CD4-positive, alpha-beta memory T cell (primary cell): ENCODE data around the gene ZBTB7B. TPM values are rescaled to one million over a fixed set of nuclear protein-coding genes. Genes with fewer than 3 reads are reported as not detected.
A peak's percentile ranks its signal among the peaks of the same experiment; 100 is the strongest.

Source experiments
- CTCF ChIA-PET: fragments of 350-600 bp; sonication (Branson Sonifier 250); formaldehyde crosslinking; loops from one replicate; lab custom pipeline; 2021; ENCODE audit warnings: inconsistent platforms; ENCODE audit not compliant: partially characterized antibody; lab: Charles Lee
- POLR2A ChIA-PET: fragments of 350-600 bp; sonication (Branson Sonifier 250); formaldehyde crosslinking; loops from one replicate; lab custom pipeline; 2021; ENCODE audit not compliant: partially characterized antibody; lab: Charles Lee
- DNase-seq, 5 donors: peaks; one replicate each; pipeline versions ENCODE4 v3.0.0 to v3.0.0-alpha.2; 2020 to 2022; ENCODE audit warnings: mixed read lengths in 1 of 5
- H3K27ac ChIP-seq: one replicate; pipeline ENCODE4 v1.7.0; 2013; ENCODE audit warnings: low read depth, low read length
- H3K27me3 ChIP-seq: 2 replicates; pipeline ENCODE4 v1.7.0; 2013; ENCODE audit warnings: mild to moderate bottlenecking, low read length, moderate library complexity; ENCODE audit not compliant: insufficient read depth
- H3K36me3 ChIP-seq: 2 replicates; pipeline ENCODE4 v1.7.0; 2013; ENCODE audit warnings: mild to moderate bottlenecking, low read length, moderate library complexity; ENCODE audit not compliant: insufficient read depth
- H3K4me1 ChIP-seq: 2 replicates; pipeline ENCODE4 v1.7.0; 2013; ENCODE audit warnings: mild to moderate bottlenecking, low read length, moderate library complexity; ENCODE audit not compliant: insufficient read depth
- H3K4me3 ChIP-seq, 2 donors: one replicate each; pipeline ENCODE4 v1.7.0; 2013; ENCODE audit warnings: low read length in 2 of 2, mild to moderate bottlenecking in 1 of 2
- H3K9me3 ChIP-seq, 2 donors: one replicate each; pipeline ENCODE4 v1.7.0; 2013; ENCODE audit warnings: low read length in 2 of 2, control low read depth in 1 of 2; ENCODE audit not compliant: control insufficient read depth in 1 of 2
- H3K27ac Mint-ChIP-seq, 7 donors: one replicate each; pipeline ENCODE4 v1.8.0; 2020 to 2021; ENCODE audit warnings: mixed read lengths in 7 of 7, mild to moderate bottlenecking in 6 of 7, inconsistent platforms in 3 of 7, moderate library complexity in 3 of 7
- H3K27me3 Mint-ChIP-seq, 2 donors: one replicate each; pipeline ENCODE4 v1.8.0; 2020 to 2021; ENCODE audit warnings: mixed read lengths in 2 of 2
- H3K36me3 Mint-ChIP-seq, 2 donors: one replicate each; pipeline ENCODE4 v1.8.0; 2020 to 2021; ENCODE audit warnings: mixed read lengths in 2 of 2, inconsistent platforms in 1 of 2, mild to moderate bottlenecking in 1 of 2
- H3K4me1 Mint-ChIP-seq, 4 donors: one replicate each; pipeline ENCODE4 v1.8.0; 2020 to 2021; ENCODE audit warnings: mixed read lengths in 4 of 4, mild to moderate bottlenecking in 1 of 4
- H3K4me3 Mint-ChIP-seq, 8 donors: one replicate each; pipeline ENCODE4 v1.8.0; 2020 to 2021; ENCODE audit warnings: mixed read lengths in 8 of 8, mild to moderate bottlenecking in 7 of 8, moderate library complexity in 6 of 8, inconsistent platforms in 3 of 8
- H3K9me3 Mint-ChIP-seq, 8 donors: one replicate each; pipeline ENCODE4 v1.8.0; 2020 to 2021; ENCODE audit warnings: mixed read lengths in 8 of 8, mild to moderate bottlenecking in 5 of 8, inconsistent platforms in 3 of 8, moderate library complexity in 1 of 8
- intact Hi-C: fragments of 100-400 bp; cut with micrococcal nuclease; formaldehyde crosslinking; loops from one replicate; pipeline ENCODE4 v1.15.1; 2023
- polyA plus RNA-seq, 2 donors: library from polyadenylated mRNA; unstranded; fragments of 300-500 nt; fragmentation: Illumina TruSeq; gene quantifications; one replicate each; pipeline ENCODE4 v1.2.3, GENCODE V29; 2021
- total RNA-seq, 2 experiments: library from RNA; stranded (reverse); gene quantifications; one replicate each; pipeline ENCODE4 v1.2.3, GENCODE V29; 2021

Gene ZBTB7B
- total and polyA plus RNA-seq, 4 experiments from 2014 or later, result 3.4 to 92.7 (median 48.9) TPM

GRCh38 chr1:155038602-155039307 lies 36.2 kb downstream of the ZBTB7B start:
- Mint-ChIP-seq H3K9me3 (no peaks in the 10 kb centered on the region), H3K36me3 (no peaks in the 10 kb centered on the region), H3K4me3 (no peak overlapping the region), H3K4me1 (no peaks in the 10 kb centered on the region), H3K27me3 (peaks cover 0 to 1% of the 10 kb centered on the region in 2 donors), H3K27ac (peak overlapping the region in 1 of 7 donors; percentile 36)
- no peak for DNase-seq
- H3K27me3 ChIP-seq, result no peaks in the 10 kb centered on the region
- no peaks in the 10 kb centered on the region for H3K4me1 ChIP-seq
- H3K4me3 ChIP-seq, result no peak overlapping the region
- ChIA-PET POLR2A (no interaction called here), CTCF (interaction anchor here (1.0 to 1.7 kb wide), 3 partner anchors 15 to 39 kb away, joined by 3 to 6 read pairs (median 3); no protein-coding TSS in a partner anchor)
- no peaks in the 10 kb centered on the region for H3K36me3 ChIP-seq
- intact Hi-C loops, result no loop called here
- no peaks in the 10 kb centered on the region for H3K9me3 ChIP-seq
- no peak overlapping the region for H3K27ac ChIP-seq

GRCh38 chr1:155039308-155039669 lies 36.7 kb downstream of the ZBTB7B start:
- Histone ChIP-seq H3K27me3 (no peaks in the 10 kb centered on the region), H3K4me1 (no peaks in the 10 kb centered on the region), H3K36me3 (no peaks in the 10 kb centered on the region), H3K9me3 (no peaks in the 10 kb centered on the region), H3K4me3 (no peak overlapping the region), H3K27ac (no peak overlapping the region)
- Mint-ChIP-seq H3K4me1 (no peaks in the 10 kb centered on the region), H3K27ac (peak overlapping the region in 1 of 7 donors; percentile 36), H3K27me3 (peaks cover 0 to 1% of the 10 kb centered on the region in 2 donors), H3K36me3 (no peaks in the 10 kb centered on the region), H3K9me3 (no peaks in the 10 kb centered on the region), H3K4me3 (no peak overlapping the region)
- no peak for DNase-seq
- intact Hi-C loops, result no loop called here
- ChIA-PET CTCF (no interaction called here), POLR2A (no interaction called here)

- H3K9me3 ChIP-seq, result no peaks in the 10 kb centered on the region
- H3K36me3 ChIP-seq, result no peaks in the 10 kb centered on the region
- ChIA-PET CTCF (interaction anchor here (1.0 to 7.9 kb wide), 6 partner anchors 11 to 51 kb away, joined by 3 to 63 read pairs (median 12); partner anchors contain the start of gene ADAM15), POLR2A (interaction anchor here (0.8 kb wide), 1 partner anchor 85 kb away, joined by 3 read pairs; no protein-coding TSS in a partner anchor)
- intact Hi-C loops, result no loop called here
- H3K4me3 ChIP-seq, result no peak overlapping the region
- H3K27me3 ChIP-seq, result no peaks in the 10 kb centered on the region
- Mint-ChIP-seq H3K9me3 (no peaks in the 10 kb centered on the region), H3K36me3 (no peaks in the 10 kb centered on the region), H3K4me1 (peaks cover 5 to 7% (median 5%) of the 10 kb centered on the region in 4 donors), H3K27ac (no peak overlapping the region), H3K4me3 (no peak overlapping the region), H3K27me3 (peaks cover 0 to 1% of the 10 kb centered on the region in 2 donors)
- no peaks in the 10 kb centered on the region for H3K4me1 ChIP-seq
- no peak overlapping the region for H3K27ac ChIP-seq
- DNase-seq, result no peak
Measured at GRCh38 chr1:155040358-155041093, 37.9 kb downstream of the ZBTB7B start.

GRCh38 chr1:155042789-155043188 lies 40.2 kb downstream of the ZBTB7B start:
- Histone ChIP-seq H3K4me3 (no peak overlapping the region), H3K27ac (no peak overlapping the region), H3K9me3 (no peaks in the 10 kb centered on the region), H3K4me1 (no peaks in the 10 kb centered on the region), H3K36me3 (no peaks in the 10 kb centered on the region), H3K27me3 (no peaks in the 10 kb centered on the region)
- Mint-ChIP-seq H3K4me1 (peaks cover 5 to 7% (median 5%) of the 10 kb centered on the region in 4 donors), H3K4me3 (no peak overlapping the region), H3K36me3 (no peaks in the 10 kb centered on the region), H3K27me3 (peaks cover 0 to 1% of the 10 kb centered on the region in 2 donors), H3K27ac (no peak overlapping the region), H3K9me3 (no peaks in the 10 kb centered on the region)
- DNase-seq, result no peak
- ChIA-PET POLR2A (interaction anchor here (2.9 to 5.8 kb wide), 2 partner anchors 19 to 42 kb away, joined by 14 to 36 read pairs; partner anchors contain the start of gene EFNA4), CTCF (interaction anchor here (0.9 to 10.7 kb wide), 10 partner anchors 11 to 136 kb away, joined by 3 to 203 read pairs (median 8); partner anchors contain the start of genes EFNA4, FLAD1 and PMVK)
- intact Hi-C loops, result no loop called here

GRCh38 chr1:155043301-155043702 lies 40.7 kb downstream of the ZBTB7B start:
- Mint-ChIP-seq H3K27me3 (no peaks in the 10 kb centered on the region), H3K9me3 (no peaks in the 10 kb centered on the region), H3K27ac (no peak overlapping the region), H3K4me1 (peaks cover 5 to 7% (median 5%) of the 10 kb centered on the region in 4 donors), H3K4me3 (no peak overlapping the region), H3K36me3 (no peaks in the 10 kb centered on the region)
- intact Hi-C loops, result no loop called here
- Histone ChIP-seq H3K9me3 (no peaks in the 10 kb centered on the region), H3K4me1 (no peaks in the 10 kb centered on the region), H3K27ac (no peak overlapping the region), H3K27me3 (no peaks in the 10 kb centered on the region), H3K4me3 (no peak overlapping the region), H3K36me3 (no peaks in the 10 kb centered on the region)
- POLR2A ChIA-PET, result interaction anchor here (0.8 to 5.8 kb wide), 5 partner anchors 11 to 88 kb away, joined by 3 to 36 read pairs (median 4); partner anchors contain the start of genes EFNA3, EFNA4 and PBXIP1
- no peak for DNase-seq
- CTCF ChIA-PET, result interaction anchor here (0.8 to 10.7 kb wide), 13 partner anchors 10 to 136 kb away, joined by 3 to 203 read pairs (median 8); partner anchors contain the start of genes EFNA4, FLAD1 and KRTCAP2

GRCh38 chr1:155043793-155044192 lies 41.2 kb downstream of the ZBTB7B start:
- DNase-seq, result no peak
- H3K27ac Mint-ChIP-seq, result peak overlapping the region in 1 of 7 donors; percentile 14
- Histone ChIP-seq H3K27me3 (no peaks in the 10 kb centered on the region), H3K4me1 (no peaks in the 10 kb centered on the region), H3K9me3 (no peaks in the 10 kb centered on the region), H3K27ac (no peak overlapping the region), H3K4me3 (no peak overlapping the region), H3K36me3 (no peaks in the 10 kb centered on the region)
- CTCF ChIA-PET, result interaction anchor here (0.6 to 10.7 kb wide), 24 partner anchors 10 to 1207 kb away, joined by 3 to 203 read pairs (median 5); partner anchors contain the start of genes EFNA4, FLAD1 and KRTCAP2
- intact Hi-C loops, result no loop called here
- H3K27me3 Mint-ChIP-seq, result no peaks in the 10 kb centered on the region
- POLR2A ChIA-PET, result interaction anchor here (0.8 to 5.8 kb wide), 5 partner anchors 11 to 88 kb away, joined by 3 to 36 read pairs (median 4); partner anchors contain the start of genes EFNA3, EFNA4 and PBXIP1
- no peaks in the 10 kb centered on the region for H3K36me3 Mint-ChIP-seq
- H3K9me3 Mint-ChIP-seq, result no peaks in the 10 kb centered on the region
- H3K4me1 Mint-ChIP-seq, result peaks cover 5 to 7% (median 5%) of the 10 kb centered on the region in 4 donors
- H3K4me3 Mint-ChIP-seq, result no peak overlapping the region
